GM12878 (cell line): ENCODE data around the gene BTBD19. TPM values are rescaled to one million over a fixed set of nuclear protein-coding genes. Genes with fewer than 3 reads are reported as not detected.

Experiments
- ATF7 ChIP-seq: fragments of 450-650 bp; IDR thresholded peaks from 2 replicates; pipeline ENCODE4 v1.6.1; 2016; ENCODE audit warnings: low read depth, mild to moderate bottlenecking
- BMI1 ChIP-seq: fragments of 450-650 bp; IDR thresholded peaks from 2 replicates; pipeline ENCODE4 v1.6.1; 2016; ENCODE audit warnings: mild to moderate bottlenecking, moderate library complexity, borderline replicate concordance
- KLF5 ChIP-seq: fragments of 450-650 bp; IDR thresholded peaks from 2 replicates; pipeline ENCODE4 v1.6.1; 2014; ENCODE audit warnings: mild to moderate bottlenecking; ENCODE audit not compliant: partially characterized antibody
- MEF2B ChIP-seq: fragments of 450-650 bp; IDR thresholded peaks from 2 replicates; pipeline ENCODE4 v1.6.1; 2018; ENCODE audit warnings: mild to moderate bottlenecking, moderate library complexity; ENCODE audit not compliant: partially characterized antibody, poor library complexity, severe bottlenecking
- NBN ChIP-seq: fragments of 450-650 bp; IDR thresholded peaks from 2 replicates; pipeline ENCODE4 v1.6.1; 2016
- SMC3 ChIP-seq: IDR thresholded peaks from 2 replicates; pipeline ENCODE4 v1.6.1; 2011; ENCODE audit warnings: low read length, improper control_type of control experiment, borderline replicate concordance
- SP1 ChIP-seq: IDR thresholded peaks from one replicate; pipeline ENCODE4 v1.6.1; 2011; ENCODE audit warnings: low read depth, low read length
- SPI1 ChIP-seq: IDR thresholded peaks from 2 replicates; pipeline ENCODE4 v1.6.1; 2011; ENCODE audit warnings: low read depth, mild to moderate bottlenecking, low read length, moderate library complexity, borderline replicate concordance; ENCODE audit not compliant: insufficient read depth
- SREBF1 ChIP-seq: IDR thresholded peaks from 2 replicates; pipeline ENCODE4 v1.6.1; 2012; ENCODE audit warnings: mild to moderate bottlenecking, low read length
- STAT1 ChIP-seq: fragments of 450-650 bp; conservative IDR thresholded peaks from 2 replicates; pipeline ENCODE4 v1.6.1; 2014; ENCODE audit warnings: antibody characterized with exemption, mild to moderate bottlenecking
- TCF3 ChIP-seq: IDR thresholded peaks from 2 replicates; pipeline ENCODE4 v1.6.1; 2012; ENCODE audit warnings: low read depth, mild to moderate bottlenecking, low read length, borderline replicate concordance; ENCODE audit not compliant: insufficient read depth
- TCF7 ChIP-seq: IDR thresholded peaks from 2 replicates; pipeline ENCODE4 v1.6.1; 2014; ENCODE audit warnings: antibody characterized with exemption, borderline replicate concordance
- polyA plus RNA-seq, 11 experiments: library from polyadenylated mRNA; depleted of rRNA in 4 of 11; unstranded in 6 of 11; stranded (reverse) in 5 of 11; fragments of >200 nt; fragmentation: Nextera tagmentation in 4 of 11; fragmentation: Illumina TruSeq in 1 of 11; extraction: Ambion mirVana in 4 of 11; extraction: Trizol in 1 of 11; gene quantifications; 1 replicate in 1 of 11; 2 replicates in 10 of 11; pipeline versions ENCODE4 v1.2.1 to v1.2.3, GENCODE V29; 2011 to 2016; ENCODE audit warnings: inconsistent platforms in 2 of 11, missing spikeins in 2 of 11, low read depth in 1 of 11
- total RNA-seq, 4 experiments: library from RNA; depleted of rRNA in 3 of 4; stranded (reverse); fragments of >200 nt in 3 of 4; fragmentation: Illumina TruSeq in 1 of 4; extraction: Trizol in 1 of 4; gene quantifications; 2 replicates each; pipeline versions ENCODE4 v1.2.1 to v1.2.3, GENCODE V29; 2013 to 2021
- TF ChIP-seq, protein P1 (sequence below), 3 experiments: IDR thresholded peaks in 2 of 3; conservative IDR thresholded peaks in 1 of 3; 2 replicates each; pipeline ENCODE4 v1.5.1; 2011; ENCODE audit warnings: low read depth in 3 of 3, low read length in 3 of 3, mild to moderate bottlenecking in 3 of 3, control low read depth in 2 of 3, moderate library complexity in 2 of 3, inconsistent platforms in 1 of 3, mixed read lengths in 1 of 3; ENCODE audit not compliant: control insufficient read depth in 2 of 3, insufficient read depth in 1 of 3; ENCODE audit errors: extremely low read depth in 1 of 3
- TF ChIP-seq, protein P2 (sequence below): IDR thresholded peaks from 2 replicates; pipeline ENCODE4 v1.6.1; 2012; ENCODE audit warnings: low read depth, low read length, improper control_type of control experiment
- TF ChIP-seq, protein P3 (sequence below): IDR thresholded peaks from 2 replicates; pipeline ENCODE4 v1.6.1; 2012; ENCODE audit warnings: mild to moderate bottlenecking, low read depth, low read length
- TF ChIP-seq, protein P4 (sequence below): IDR thresholded peaks from 2 replicates; pipeline ENCODE4 v1.6.1; 2012; ENCODE audit warnings: improper control_type of control experiment, low read depth, low read length; ENCODE audit not compliant: insufficient replicate concordance

BTBD19 gene
- total and polyA plus RNA-seq, 10 of the 15 experiments (the other 5 are each of a cell fraction or from before 2014, with no cell fraction given): 0.13 to 2.7 (median 0.42) TPM

DNA sequence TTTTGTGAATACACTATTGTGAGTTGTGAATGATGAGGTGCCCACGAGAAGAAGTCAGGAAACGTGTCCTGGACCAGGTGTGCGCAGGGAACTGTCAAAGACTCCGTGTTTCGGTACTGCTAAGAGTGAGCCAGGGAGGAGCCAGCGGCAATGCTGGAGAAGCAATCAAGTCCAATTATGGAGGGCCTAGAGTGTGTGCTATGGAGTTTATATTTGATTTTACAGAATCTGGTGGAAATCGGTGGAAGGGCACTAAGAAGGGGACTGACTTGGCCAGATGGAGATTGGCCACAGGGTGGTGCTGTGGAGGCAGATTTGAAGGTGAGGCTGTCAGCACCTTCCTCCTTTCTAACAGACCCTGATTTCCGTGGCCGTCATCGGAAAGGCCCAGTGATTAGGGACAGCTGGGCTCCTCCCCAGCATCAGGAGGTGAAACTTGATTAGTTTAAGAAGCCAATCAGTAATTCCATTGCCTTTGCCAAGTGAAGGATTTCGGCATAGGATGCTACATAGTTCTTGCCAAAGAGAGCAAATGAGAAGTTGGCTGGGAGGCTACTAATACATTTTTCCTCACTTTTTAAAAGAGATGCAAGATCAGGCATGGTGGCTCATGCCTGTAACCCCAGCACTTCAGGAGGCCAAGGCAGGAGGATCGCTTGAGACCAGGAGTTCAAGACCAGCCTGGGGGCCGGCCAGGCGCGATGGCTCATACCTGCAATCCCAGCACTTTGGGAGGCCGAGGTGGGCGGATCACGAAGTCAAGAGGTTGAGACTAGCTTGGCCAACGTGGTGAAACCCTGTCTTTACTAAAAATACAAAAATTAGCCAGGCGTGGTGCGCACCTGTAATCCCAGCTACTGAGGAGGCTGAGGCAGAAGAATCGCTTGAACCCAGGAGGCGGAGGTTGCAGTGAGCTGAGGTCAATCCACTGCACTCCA, 27.7 kb downstream of the BTBD19 start (continued):
- TF ChIP-seq SREBF1 (no peak), KLF5 (no peak), SPI1 (no peak), STAT1 (0 out of 2 replicates have a peak, but pooled peaks have one; percentile 21), TCF7 (no peak), ATF7 (0 out of 2 replicates have a peak, but pooled peaks have one; percentile 16), BMI1 (no peak), MEF2B (no peak), SMC3 (peak; percentile 70; the same call in 1 of the 2 replicates), SP1 (no peak), TCF3 (no peak), NBN (0 out of 2 replicates have a peak, but pooled peaks have one; percentile 37)
- TF ChIP-seq, protein P1, sequence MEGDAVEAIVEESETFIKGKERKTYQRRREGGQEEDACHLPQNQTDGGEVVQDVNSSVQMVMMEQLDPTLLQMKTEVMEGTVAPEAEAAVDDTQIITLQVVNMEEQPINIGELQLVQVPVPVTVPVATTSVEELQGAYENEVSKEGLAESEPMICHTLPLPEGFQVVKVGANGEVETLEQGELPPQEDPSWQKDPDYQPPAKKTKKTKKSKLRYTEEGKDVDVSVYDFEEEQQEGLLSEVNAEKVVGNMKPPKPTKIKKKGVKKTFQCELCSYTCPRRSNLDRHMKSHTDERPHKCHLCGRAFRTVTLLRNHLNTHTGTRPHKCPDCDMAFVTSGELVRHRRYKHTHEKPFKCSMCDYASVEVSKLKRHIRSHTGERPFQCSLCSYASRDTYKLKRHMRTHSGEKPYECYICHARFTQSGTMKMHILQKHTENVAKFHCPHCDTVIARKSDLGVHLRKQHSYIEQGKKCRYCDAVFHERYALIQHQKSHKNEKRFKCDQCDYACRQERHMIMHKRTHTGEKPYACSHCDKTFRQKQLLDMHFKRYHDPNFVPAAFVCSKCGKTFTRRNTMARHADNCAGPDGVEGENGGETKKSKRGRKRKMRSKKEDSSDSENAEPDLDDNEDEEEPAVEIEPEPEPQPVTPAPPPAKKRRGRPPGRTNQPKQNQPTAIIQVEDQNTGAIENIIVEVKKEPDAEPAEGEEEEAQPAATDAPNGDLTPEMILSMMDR (IDR thresholded peaks at IDR 0.05 in 2 of 3, conservative IDR thresholded peaks at IDR 0.05 in 1 of 3; ENCODE audit: control insufficient read depth in 2 of 3, extremely low read depth in 1 of 3, insufficient read depth in 1 of 3, low read depth in 3 of 3, low read length in 3 of 3): peak; percentile 84 to 96 (median 91)
- TF ChIP-seq, protein P2, sequence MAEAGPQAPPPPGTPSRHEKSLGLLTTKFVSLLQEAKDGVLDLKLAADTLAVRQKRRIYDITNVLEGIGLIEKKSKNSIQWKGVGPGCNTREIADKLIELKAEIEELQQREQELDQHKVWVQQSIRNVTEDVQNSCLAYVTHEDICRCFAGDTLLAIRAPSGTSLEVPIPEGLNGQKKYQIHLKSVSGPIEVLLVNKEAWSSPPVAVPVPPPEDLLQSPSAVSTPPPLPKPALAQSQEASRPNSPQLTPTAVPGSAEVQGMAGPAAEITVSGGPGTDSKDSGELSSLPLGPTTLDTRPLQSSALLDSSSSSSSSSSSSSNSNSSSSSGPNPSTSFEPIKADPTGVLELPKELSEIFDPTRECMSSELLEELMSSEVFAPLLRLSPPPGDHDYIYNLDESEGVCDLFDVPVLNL: no peak
- TF ChIP-seq, protein P3, sequence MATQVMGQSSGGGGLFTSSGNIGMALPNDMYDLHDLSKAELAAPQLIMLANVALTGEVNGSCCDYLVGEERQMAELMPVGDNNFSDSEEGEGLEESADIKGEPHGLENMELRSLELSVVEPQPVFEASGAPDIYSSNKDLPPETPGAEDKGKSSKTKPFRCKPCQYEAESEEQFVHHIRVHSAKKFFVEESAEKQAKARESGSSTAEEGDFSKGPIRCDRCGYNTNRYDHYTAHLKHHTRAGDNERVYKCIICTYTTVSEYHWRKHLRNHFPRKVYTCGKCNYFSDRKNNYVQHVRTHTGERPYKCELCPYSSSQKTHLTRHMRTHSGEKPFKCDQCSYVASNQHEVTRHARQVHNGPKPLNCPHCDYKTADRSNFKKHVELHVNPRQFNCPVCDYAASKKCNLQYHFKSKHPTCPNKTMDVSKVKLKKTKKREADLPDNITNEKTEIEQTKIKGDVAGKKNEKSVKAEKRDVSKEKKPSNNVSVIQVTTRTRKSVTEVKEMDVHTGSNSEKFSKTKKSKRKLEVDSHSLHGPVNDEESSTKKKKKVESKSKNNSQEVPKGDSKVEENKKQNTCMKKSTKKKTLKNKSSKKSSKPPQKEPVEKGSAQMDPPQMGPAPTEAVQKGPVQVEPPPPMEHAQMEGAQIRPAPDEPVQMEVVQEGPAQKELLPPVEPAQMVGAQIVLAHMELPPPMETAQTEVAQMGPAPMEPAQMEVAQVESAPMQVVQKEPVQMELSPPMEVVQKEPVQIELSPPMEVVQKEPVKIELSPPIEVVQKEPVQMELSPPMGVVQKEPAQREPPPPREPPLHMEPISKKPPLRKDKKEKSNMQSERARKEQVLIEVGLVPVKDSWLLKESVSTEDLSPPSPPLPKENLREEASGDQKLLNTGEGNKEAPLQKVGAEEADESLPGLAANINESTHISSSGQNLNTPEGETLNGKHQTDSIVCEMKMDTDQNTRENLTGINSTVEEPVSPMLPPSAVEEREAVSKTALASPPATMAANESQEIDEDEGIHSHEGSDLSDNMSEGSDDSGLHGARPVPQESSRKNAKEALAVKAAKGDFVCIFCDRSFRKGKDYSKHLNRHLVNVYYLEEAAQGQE: no peak
- TF ChIP-seq, protein P4, sequence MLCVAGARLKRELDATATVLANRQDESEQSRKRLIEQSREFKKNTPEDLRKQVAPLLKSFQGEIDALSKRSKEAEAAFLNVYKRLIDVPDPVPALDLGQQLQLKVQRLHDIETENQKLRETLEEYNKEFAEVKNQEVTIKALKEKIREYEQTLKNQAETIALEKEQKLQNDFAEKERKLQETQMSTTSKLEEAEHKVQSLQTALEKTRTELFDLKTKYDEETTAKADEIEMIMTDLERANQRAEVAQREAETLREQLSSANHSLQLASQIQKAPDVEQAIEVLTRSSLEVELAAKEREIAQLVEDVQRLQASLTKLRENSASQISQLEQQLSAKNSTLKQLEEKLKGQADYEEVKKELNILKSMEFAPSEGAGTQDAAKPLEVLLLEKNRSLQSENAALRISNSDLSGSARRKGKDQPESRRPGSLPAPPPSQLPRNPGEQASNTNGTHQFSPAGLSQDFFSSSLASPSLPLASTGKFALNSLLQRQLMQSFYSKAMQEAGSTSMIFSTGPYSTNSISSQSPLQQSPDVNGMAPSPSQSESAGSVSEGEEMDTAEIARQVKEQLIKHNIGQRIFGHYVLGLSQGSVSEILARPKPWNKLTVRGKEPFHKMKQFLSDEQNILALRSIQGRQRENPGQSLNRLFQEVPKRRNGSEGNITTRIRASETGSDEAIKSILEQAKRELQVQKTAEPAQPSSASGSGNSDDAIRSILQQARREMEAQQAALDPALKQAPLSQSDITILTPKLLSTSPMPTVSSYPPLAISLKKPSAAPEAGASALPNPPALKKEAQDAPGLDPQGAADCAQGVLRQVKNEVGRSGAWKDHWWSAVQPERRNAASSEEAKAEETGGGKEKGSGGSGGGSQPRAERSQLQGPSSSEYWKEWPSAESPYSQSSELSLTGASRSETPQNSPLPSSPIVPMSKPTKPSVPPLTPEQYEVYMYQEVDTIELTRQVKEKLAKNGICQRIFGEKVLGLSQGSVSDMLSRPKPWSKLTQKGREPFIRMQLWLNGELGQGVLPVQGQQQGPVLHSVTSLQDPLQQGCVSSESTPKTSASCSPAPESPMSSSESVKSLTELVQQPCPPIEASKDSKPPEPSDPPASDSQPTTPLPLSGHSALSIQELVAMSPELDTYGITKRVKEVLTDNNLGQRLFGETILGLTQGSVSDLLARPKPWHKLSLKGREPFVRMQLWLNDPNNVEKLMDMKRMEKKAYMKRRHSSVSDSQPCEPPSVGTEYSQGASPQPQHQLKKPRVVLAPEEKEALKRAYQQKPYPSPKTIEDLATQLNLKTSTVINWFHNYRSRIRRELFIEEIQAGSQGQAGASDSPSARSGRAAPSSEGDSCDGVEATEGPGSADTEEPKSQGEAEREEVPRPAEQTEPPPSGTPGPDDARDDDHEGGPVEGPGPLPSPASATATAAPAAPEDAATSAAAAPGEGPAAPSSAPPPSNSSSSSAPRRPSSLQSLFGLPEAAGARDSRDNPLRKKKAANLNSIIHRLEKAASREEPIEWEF: no peak
